Measurements from ENCODE around the gene SYT2.
"Not testable (repeated sequence)": the region's sequence is repeated elsewhere in the genome, so short reads cannot be mapped to it uniquely, and the experiment has no call there.

Gene SYT2

GRCh38 chr1:202554619-202555018, 155.6 kb downstream of the SYT2 start:
- in situ Hi-C loops (cut with MboI; ENCODE audit: low sequenced_read_pairs), result not testable (repeated sequence)

GRCh38 chr1:202553560-202554038, 156.7 kb downstream of the SYT2 start:
- in situ Hi-C loops (cut with MboI; ENCODE audit: low sequenced_read_pairs), result no loop called here

DNA sequence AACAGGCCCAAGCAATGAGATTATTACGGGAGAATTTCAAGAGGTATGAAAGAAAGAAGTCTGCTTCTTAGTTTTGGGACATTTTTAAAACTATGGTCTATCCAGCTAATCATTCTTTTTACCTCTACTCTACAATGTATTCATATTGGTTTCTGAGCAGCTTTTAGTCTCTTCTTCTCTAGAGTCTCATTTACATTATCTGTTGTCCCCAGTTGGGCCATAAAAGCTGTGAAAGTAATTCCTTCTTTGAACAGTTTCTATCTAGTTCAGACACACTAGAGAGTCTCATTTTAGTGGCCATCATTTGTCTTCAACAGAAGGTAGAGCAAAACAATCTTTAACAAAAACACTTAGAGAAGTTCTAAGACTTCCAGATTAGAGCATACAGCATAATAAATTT, 157.2 kb downstream of the SYT2 start:
- in situ Hi-C loops (cut with MboI; ENCODE audit: low sequenced_read_pairs), result not testable (repeated sequence)

DNA sequence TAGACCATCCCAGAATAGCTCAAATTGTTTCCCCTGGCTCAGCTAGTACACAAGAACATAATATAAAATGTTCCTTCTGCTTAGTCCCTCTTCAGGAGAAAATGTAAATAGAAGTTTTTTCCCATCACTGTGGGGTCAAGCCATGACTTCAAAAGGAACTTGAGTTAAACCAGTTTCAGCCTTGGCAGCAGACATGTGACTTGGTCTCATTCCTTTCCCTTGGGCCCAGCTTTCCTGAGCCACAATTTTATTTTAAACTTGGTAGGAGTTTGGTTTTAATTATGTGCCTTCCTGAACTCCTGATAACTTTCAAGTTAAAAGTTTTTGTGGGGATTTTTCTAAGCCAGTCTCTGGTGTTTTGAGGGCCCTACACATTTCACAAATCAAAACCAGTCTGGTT, 157.6 kb downstream of the SYT2 start:
- in situ Hi-C loops (cut with MboI; ENCODE audit: low sequenced_read_pairs), result not testable (repeated sequence)

GRCh38 chr1:202551683-202552082, 158.6 kb downstream of the SYT2 start:
- in situ Hi-C loops (cut with MboI; ENCODE audit: low sequenced_read_pairs), result no loop called here

- in situ Hi-C loops (cut with MboI; ENCODE audit: low sequenced_read_pairs), result not testable (repeated sequence)
Observed at GRCh38 chr1:202550088-202550487, 160.2 kb downstream of the SYT2 start.

DNA sequence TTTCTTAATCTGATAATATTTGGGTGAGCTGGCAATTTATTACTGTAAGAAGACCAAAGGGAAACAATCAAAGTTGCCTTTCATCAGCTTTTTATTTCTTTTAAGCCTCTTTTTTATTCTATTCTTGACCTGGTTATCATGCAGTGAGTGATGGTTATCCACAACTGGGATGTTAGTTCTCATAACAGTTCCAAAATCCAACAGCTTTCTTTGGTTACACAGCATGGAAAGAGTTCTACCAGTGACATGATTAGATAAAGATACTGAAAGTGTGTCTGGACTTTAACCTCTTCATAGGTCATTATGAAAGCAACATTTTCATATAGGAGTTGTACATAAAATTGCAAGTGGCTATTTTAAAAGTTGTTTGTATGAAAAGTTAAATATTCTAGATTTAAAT, 163.0 kb downstream of the SYT2 start:
- in situ Hi-C loops (cut with MboI; ENCODE audit: low sequenced_read_pairs), result no loop called here

- in situ Hi-C loops (cut with MboI; ENCODE audit: low sequenced_read_pairs), result not testable (repeated sequence)
Observed at GRCh38 chr1:202546796-202547195, 163.5 kb downstream of the SYT2 start.

DNA sequence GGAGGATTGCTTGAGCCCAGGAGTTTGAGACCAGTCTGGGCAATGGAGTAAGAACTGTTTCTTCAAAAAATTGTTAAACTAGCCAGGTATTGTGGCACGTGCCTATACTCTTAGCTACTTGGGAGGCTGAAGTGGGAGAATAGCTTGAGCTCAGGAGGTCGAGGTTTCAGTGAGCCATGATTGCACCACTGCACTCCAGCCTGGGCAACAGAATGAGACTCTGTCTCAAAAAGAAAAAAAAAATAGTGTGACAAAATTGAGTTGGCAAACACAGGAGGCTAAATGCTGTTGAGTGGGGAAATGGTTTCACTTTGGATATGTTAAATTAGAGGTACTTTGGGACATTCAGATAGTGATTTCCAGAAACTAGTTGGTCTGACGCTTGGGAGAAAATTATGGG, 163.9 kb downstream of the SYT2 start:
- in situ Hi-C loops (cut with MboI; ENCODE audit: low sequenced_read_pairs), result not testable (repeated sequence)

- in situ Hi-C loops (cut with MboI; ENCODE audit: low sequenced_read_pairs), result not testable (repeated sequence)
Observed at GRCh38 chr1:202545647-202546303, 164.5 kb downstream of the SYT2 start.

DNA sequence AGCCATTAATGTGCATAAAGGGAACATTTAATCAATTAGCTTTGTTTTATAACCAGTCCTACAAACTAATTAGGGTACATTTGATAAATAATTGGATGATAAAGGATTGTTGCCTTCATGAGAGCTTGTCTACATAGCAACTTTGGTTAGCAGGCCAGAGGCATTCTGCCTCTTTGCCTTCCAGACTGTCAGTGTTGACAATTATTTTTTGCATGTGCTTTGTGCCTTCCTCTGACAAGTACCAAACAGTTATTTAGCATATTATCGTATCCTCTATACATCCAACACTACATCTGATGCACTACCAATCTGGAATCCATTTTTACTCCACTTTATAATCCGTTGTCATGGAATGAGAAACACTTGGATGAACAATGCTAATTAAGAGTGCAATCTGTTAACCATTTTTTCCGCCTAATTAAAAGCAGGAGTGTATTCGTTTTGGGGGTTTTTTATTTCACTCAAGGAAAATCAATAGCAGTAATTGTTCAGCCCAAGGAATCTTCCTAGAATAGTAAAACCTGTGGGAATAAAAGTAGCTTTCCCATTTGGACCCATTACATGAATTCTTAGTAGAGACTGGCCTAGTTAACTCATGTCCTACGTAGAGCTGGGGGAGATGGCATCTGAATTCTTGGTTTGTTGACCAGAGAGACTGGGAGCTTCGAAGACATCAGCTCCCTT, 165.3 kb downstream of the SYT2 start:
- in situ Hi-C loops (cut with MboI; ENCODE audit: low sequenced_read_pairs), result not testable (repeated sequence)

- in situ Hi-C loops (cut with MboI; ENCODE audit: low sequenced_read_pairs), result not testable (repeated sequence)
Observed at GRCh38 chr1:202543537-202543936, 166.7 kb downstream of the SYT2 start.

DNA sequence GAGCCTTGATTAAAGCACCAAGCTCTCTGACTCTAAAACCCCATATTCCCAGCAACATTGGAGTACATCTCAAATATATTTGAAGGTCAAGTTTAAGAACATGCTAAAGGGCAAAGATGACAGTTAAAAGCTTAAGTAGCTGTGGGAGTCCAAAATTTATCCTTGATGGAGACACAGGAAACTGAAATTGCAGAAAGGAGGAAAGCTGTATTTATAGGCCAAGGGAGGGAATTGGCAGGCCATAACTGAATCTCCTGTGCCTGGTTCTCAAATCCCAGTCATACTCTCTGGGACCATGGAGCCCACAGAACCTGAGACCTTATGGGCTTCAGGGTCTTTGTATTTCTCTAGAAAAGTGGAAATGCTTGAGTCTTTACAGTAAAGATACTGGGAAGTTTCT, 167.8 kb downstream of the SYT2 start:
- in situ Hi-C loops (cut with MboI; ENCODE audit: low sequenced_read_pairs), result not testable (repeated sequence)

GRCh38 chr1:202540858-202541257, 169.4 kb downstream of the SYT2 start:
- in situ Hi-C loops (cut with MboI; ENCODE audit: low sequenced_read_pairs), result not testable (repeated sequence)
